ENCODE results near the gene IL4. TPM values are rescaled to one million over a fixed set of nuclear protein-coding genes. Genes with fewer than 3 reads are reported as not detected.

Gene IL4
- polyA plus RNA-seq, 1 donor (not counting 4 experiments of a cell fraction or from before 2014, with no cell fraction given), result not detected

GRCh38 chr5:132665574-132666080 is 8.2 kb upstream of the IL4 start:
- no peaks in the 10 kb centered on the region for H3K36me3 ChIP-seq (ENCODE audit: control insufficient read depth in 2 of 2, extremely low read depth in 1 of 2, insufficient read depth in 2 of 2, low read length in 2 of 2)
- H2AFZ ChIP-seq (ENCODE audit: control insufficient read depth, low read length), result no peak overlapping the region
- H3K27ac ChIP-seq (ENCODE audit: control insufficient read depth, insufficient read depth, low read length), result no peak overlapping the region
- no peaks in the 10 kb centered on the region for H3K9me1 ChIP-seq (ENCODE audit: control insufficient read depth, extremely low read depth, insufficient read depth, low read length)
- FAIRE-seq, result no peak
- no peaks in the 10 kb centered on the region for H4K20me1 ChIP-seq (ENCODE audit: control insufficient read depth, extremely low read depth, insufficient read depth, low read length)
- H3K4me3 ChIP-seq (ENCODE audit: control insufficient read depth in 2 of 3, extremely low read depth in 1 of 3, insufficient read depth in 2 of 3, low read depth in 1 of 3, low read length in 3 of 3), result no peak overlapping the region
- no peaks in the 10 kb centered on the region for H3K9me3 ChIP-seq (ENCODE audit: control insufficient read depth, low read depth, low read length)
- no peaks in the 10 kb centered on the region for H3K79me2 ChIP-seq (ENCODE audit: control insufficient read depth, insufficient read depth, low read length)
- no peaks in the 10 kb centered on the region for H3K4me1 ChIP-seq (ENCODE audit: control insufficient read depth, extremely low read depth, insufficient read depth, low read length)
- no peak overlapping the region for H3K4me2 ChIP-seq (ENCODE audit: control insufficient read depth, extremely low read depth, insufficient read depth, low read depth, low read length)
- TF ChIP-seq EZH2 (IDR thresholded peaks at IDR 0.05; ENCODE audit: low read length) (no peak), CTCF (optimal IDR thresholded peaks at IDR 0.05 in 1 of 3, IDR thresholded peaks at IDR 0.05 in 1 of 3, conservative IDR thresholded peaks at IDR 0.05 in 1 of 3; ENCODE audit: extremely low read depth in 1 of 3, insufficient read depth in 2 of 3, low read length in 3 of 3) (no peak)
- no peak for DNase-seq (ENCODE audit: low read depth, low spot score)
- H3K9ac ChIP-seq (ENCODE audit: control insufficient read depth, extremely low read depth, insufficient read depth, low read length), result no peak overlapping the region
- H3K27me3 ChIP-seq (ENCODE audit: control insufficient read depth, extremely low read depth, insufficient read depth, low read length), result no peaks in the 10 kb centered on the region
- dilution Hi-C loops (cut with MboI; ENCODE audit: extremely low pct_ligation_motif_present, low sequenced_read_pairs), result no loop called here

GRCh38 chr5:132666310-132667123 is 7.3 kb upstream of the IL4 start:
- Histone ChIP-seq H3K27ac (ENCODE audit: control insufficient read depth, insufficient read depth, low read length) (no peak overlapping the region), H3K9me1 (ENCODE audit: control insufficient read depth, extremely low read depth, insufficient read depth, low read length) (no peaks in the 10 kb centered on the region), H4K20me1 (ENCODE audit: control insufficient read depth, extremely low read depth, insufficient read depth, low read length) (no peaks in the 10 kb centered on the region), H3K36me3 (ENCODE audit: control insufficient read depth in 2 of 2, extremely low read depth in 1 of 2, insufficient read depth in 2 of 2, low read length in 2 of 2) (no peaks in the 10 kb centered on the region), H3K79me2 (ENCODE audit: control insufficient read depth, insufficient read depth, low read length) (no peaks in the 10 kb centered on the region), H3K4me1 (ENCODE audit: control insufficient read depth, extremely low read depth, insufficient read depth, low read length) (no peaks in the 10 kb centered on the region), H3K27me3 (ENCODE audit: control insufficient read depth, extremely low read depth, insufficient read depth, low read length) (no peaks in the 10 kb centered on the region), H3K4me3 (ENCODE audit: control insufficient read depth in 2 of 3, extremely low read depth in 1 of 3, insufficient read depth in 2 of 3, low read depth in 1 of 3, low read length in 3 of 3) (no peak overlapping the region), H3K4me2 (ENCODE audit: control insufficient read depth, extremely low read depth, insufficient read depth, low read depth, low read length) (no peak overlapping the region), H3K9me3 (ENCODE audit: control insufficient read depth, low read depth, low read length) (no peaks in the 10 kb centered on the region), H3K9ac (ENCODE audit: control insufficient read depth, extremely low read depth, insufficient read depth, low read length) (no peak overlapping the region), H2AFZ (ENCODE audit: control insufficient read depth, low read length) (no peak overlapping the region)
- FAIRE-seq (no peak), DNase-seq (ENCODE audit: low read depth, low spot score) (no peak)
- TF ChIP-seq EZH2 (IDR thresholded peaks at IDR 0.05; ENCODE audit: low read length) (no peak), CTCF (optimal IDR thresholded peaks at IDR 0.05 in 1 of 3, IDR thresholded peaks at IDR 0.05 in 1 of 3, conservative IDR thresholded peaks at IDR 0.05 in 1 of 3; ENCODE audit: extremely low read depth in 1 of 3, insufficient read depth in 2 of 3, low read length in 3 of 3) (no peak)
- dilution Hi-C loops (cut with MboI; ENCODE audit: extremely low pct_ligation_motif_present, low sequenced_read_pairs), result no loop called here

All from keratinocyte (primary cell).